HEK293 (cell line): ENCODE measurements around the gene CCDC69.

Experiments
- CTCF ChIA-PET: fragments of 350-600 bp; formaldehyde crosslinking; extraction: SDS; loops from one replicate; lab custom pipeline; 2021; ENCODE audit warnings: antibody characterized with exemption; lab: Yijun Ruan, JAX
- POLR2A ChIA-PET: fragments of 300-600 bp; formaldehyde crosslinking; extraction: SDS; loops from one replicate; lab custom pipeline; 2020; ENCODE audit warnings: antibody characterized with exemption, inconsistent platforms; lab: Yijun Ruan, JAX
- H3K27ac ChIP-seq: fragments of 200-500 bp; sonication (Bioruptor generic); 2 replicates; pipeline ENCODE4 v1.5.1; 2014; ENCODE audit warnings: low read depth, low read length, control low read depth, inconsistent platforms; ENCODE audit errors: extremely low read depth
- H3K36me3 ChIP-seq, 2 experiments: fragments of 200-500 bp in 1 of 2; sonication (Bioruptor generic) in 1 of 2; 1 replicate in 1 of 2; 2 replicates in 1 of 2; pipeline ENCODE4 v1.5.1; 2014 to 2017; ENCODE audit warnings: inconsistent platforms in 2 of 2, low read length in 2 of 2; ENCODE audit not compliant: control insufficient read depth in 2 of 2, insufficient read depth in 1 of 2
- H3K4me1 ChIP-seq: fragments of 200-500 bp; sonication (Bioruptor generic); 2 replicates; pipeline ENCODE4 v1.5.1; 2014; ENCODE audit warnings: mild to moderate bottlenecking, low read length, inconsistent platforms; ENCODE audit not compliant: control insufficient read depth, insufficient read depth
- H3K4me3 ChIP-seq: 2 replicates; pipeline ENCODE4 v1.5.1; 2011; ENCODE audit warnings: low read depth, mild to moderate bottlenecking, control low read depth, low read length, moderate library complexity
- H3K9me3 ChIP-seq: fragments of 200-500 bp; sonication (Bioruptor generic); 2 replicates; pipeline ENCODE4 v1.5.1; 2014; ENCODE audit warnings: low read depth, low read length, inconsistent platforms; ENCODE audit not compliant: control insufficient read depth, insufficient read depth
- ZNF585B ChIP-seq: fragments of 450-650 bp; formaldehyde crosslinking; IDR thresholded peaks from 2 replicates; pipeline ENCODE4 v1.5.1; 2016; ENCODE audit warnings: missing biosample characterization, missing genetic modification characterization

The CCDC69 gene

GRCh38 chr5:151132963-151133362, 90.9 kb downstream of the CCDC69 start:
- POLR2A ChIA-PET: no interaction called here
- Histone ChIP-seq H3K4me3 (no peak overlapping the region), H3K36me3 (peaks cover 28 to 100% of the 10 kb centered on the region in 2 experiments), H3K4me1 (no peaks in the 10 kb centered on the region), H3K27ac (no peak overlapping the region), H3K9me3 (no peaks in the 10 kb centered on the region)
- CTCF ChIA-PET: interaction anchor here (0.6 kb wide), 1 partner anchor 726 kb away, joined by 3 read pairs; no protein-coding TSS in a partner anchor
- no peak for TF ChIP-seq ZNF585B
